GM23338 (cell line): ENCODE measurements around the gene ZNF248.
A peak's percentile ranks its signal among the peaks of the same experiment; 100 is the strongest.

ENCODE experiments used
- EZH2 ChIP-seq: fragments of 200-600 bp; sonication (generic); IDR thresholded peaks from one replicate; pipeline ENCODE4 v1.8.0; 2017; ENCODE audit warnings: antibody characterized with exemption, mild to moderate bottlenecking, low read depth; ENCODE audit not compliant: unreplicated experiment
- EZH2phosphoT487 ChIP-seq: fragments of 200-600 bp; sonication (generic); IDR thresholded peaks from one replicate; pipeline ENCODE4 v1.8.1; 2018; ENCODE audit warnings: antibody characterized with exemption; ENCODE audit not compliant: unreplicated experiment
- JUNB ChIP-seq: IDR thresholded peaks from one replicate; pipeline ENCODE4 v1.6.1; 2016; ENCODE audit warnings: antibody characterized with exemption; ENCODE audit not compliant: unreplicated experiment
- NANOG ChIP-seq: IDR thresholded peaks from 2 replicates; pipeline ENCODE4 v1.6.1; 2016; ENCODE audit warnings: antibody characterized with exemption, borderline replicate concordance
- POLR2AphosphoS5 ChIP-seq: IDR thresholded peaks from 2 replicates; pipeline ENCODE4 v1.6.1; 2016; ENCODE audit warnings: antibody characterized with exemption, low read depth
- ZNF114 ChIP-seq: fragments of 250-450 bp; sonication (Bioruptor Pico); IDR thresholded peaks from 2 replicates; pipeline ENCODE4 v1.5.0; 2020; ENCODE audit warnings: mild to moderate bottlenecking, moderate library complexity
- ZNF331 ChIP-seq: fragments of 250-450 bp; sonication (Bioruptor Pico); IDR thresholded peaks from 2 replicates; pipeline ENCODE4 v1.5.0; 2020; ENCODE audit warnings: low read depth, mild to moderate bottlenecking, moderate library complexity
- TF ChIP-seq, protein P1 (sequence below), 2 experiments: fragments of 200-600 bp in 1 of 2; sonication (generic) in 1 of 2; conservative IDR thresholded peaks; 2 replicates each; pipeline versions ENCODE4 v1.5.1 to v1.6.1; 2016 to 2017; ENCODE audit warnings: antibody characterized with exemption in 2 of 2, low read depth in 2 of 2, mild to moderate bottlenecking in 2 of 2, moderate library complexity in 1 of 2
- TF ChIP-seq, protein P2 (sequence below): IDR thresholded peaks from one replicate; pipeline ENCODE4 v1.6.1; 2018; ENCODE audit warnings: antibody characterized with exemption; ENCODE audit not compliant: unreplicated experiment

DNA sequence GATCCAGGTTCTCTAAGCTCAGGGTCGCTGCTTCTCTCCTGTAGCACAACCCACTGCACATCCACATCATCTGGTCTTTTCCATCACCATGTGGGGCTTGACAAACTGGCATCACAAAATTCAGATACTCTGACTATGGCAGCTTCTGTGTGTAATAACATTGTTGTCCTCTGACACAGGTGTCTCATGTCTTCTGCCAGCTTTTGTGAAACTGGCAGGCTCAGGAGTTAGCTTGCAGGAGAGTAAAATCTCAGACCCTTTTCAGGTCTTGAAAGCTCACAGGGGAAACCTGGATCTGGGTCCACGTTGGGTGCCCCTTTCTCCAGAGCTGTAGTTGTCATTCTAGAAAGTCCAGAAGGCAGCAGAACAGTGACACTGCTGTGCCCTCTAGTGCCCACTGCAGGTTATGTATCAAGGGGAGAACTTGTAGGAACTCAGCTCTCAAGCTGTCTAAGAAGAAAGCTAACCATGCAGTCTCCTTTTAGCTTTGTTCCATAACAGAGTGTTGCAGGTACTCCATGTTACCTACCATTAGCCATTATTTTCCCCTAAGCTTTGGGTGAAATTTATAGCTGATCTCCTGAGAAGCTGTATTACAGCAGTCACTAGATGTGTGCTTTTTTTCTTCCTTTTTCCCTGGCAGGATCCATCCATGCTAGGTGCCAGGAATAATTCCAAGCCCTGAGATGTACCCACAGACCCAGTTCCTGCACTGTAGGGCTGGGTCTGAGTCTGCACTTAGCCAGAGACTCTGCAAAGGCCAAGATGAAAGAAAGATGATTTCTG, 102.7 kb downstream of the ZNF248 start:
- TF ChIP-seq, protein P1, sequence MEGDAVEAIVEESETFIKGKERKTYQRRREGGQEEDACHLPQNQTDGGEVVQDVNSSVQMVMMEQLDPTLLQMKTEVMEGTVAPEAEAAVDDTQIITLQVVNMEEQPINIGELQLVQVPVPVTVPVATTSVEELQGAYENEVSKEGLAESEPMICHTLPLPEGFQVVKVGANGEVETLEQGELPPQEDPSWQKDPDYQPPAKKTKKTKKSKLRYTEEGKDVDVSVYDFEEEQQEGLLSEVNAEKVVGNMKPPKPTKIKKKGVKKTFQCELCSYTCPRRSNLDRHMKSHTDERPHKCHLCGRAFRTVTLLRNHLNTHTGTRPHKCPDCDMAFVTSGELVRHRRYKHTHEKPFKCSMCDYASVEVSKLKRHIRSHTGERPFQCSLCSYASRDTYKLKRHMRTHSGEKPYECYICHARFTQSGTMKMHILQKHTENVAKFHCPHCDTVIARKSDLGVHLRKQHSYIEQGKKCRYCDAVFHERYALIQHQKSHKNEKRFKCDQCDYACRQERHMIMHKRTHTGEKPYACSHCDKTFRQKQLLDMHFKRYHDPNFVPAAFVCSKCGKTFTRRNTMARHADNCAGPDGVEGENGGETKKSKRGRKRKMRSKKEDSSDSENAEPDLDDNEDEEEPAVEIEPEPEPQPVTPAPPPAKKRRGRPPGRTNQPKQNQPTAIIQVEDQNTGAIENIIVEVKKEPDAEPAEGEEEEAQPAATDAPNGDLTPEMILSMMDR (conservative IDR thresholded peaks at IDR 0.05; ENCODE audit: low read depth in 2 of 2): 0 out of 4 replicates have a peak, but pooled peaks of 1 of the 2 experiments have one; percentile 10
- TF ChIP-seq EZH2: no peak
- no peak for TF ChIP-seq POLR2AphosphoS5
- TF ChIP-seq JUNB: no peak
- TF ChIP-seq ZNF331: no peak
- TF ChIP-seq EZH2phosphoT487: no peak
- no peak for TF ChIP-seq ZNF114 (CRISPR knock-in tag)
- TF ChIP-seq, protein P2, sequence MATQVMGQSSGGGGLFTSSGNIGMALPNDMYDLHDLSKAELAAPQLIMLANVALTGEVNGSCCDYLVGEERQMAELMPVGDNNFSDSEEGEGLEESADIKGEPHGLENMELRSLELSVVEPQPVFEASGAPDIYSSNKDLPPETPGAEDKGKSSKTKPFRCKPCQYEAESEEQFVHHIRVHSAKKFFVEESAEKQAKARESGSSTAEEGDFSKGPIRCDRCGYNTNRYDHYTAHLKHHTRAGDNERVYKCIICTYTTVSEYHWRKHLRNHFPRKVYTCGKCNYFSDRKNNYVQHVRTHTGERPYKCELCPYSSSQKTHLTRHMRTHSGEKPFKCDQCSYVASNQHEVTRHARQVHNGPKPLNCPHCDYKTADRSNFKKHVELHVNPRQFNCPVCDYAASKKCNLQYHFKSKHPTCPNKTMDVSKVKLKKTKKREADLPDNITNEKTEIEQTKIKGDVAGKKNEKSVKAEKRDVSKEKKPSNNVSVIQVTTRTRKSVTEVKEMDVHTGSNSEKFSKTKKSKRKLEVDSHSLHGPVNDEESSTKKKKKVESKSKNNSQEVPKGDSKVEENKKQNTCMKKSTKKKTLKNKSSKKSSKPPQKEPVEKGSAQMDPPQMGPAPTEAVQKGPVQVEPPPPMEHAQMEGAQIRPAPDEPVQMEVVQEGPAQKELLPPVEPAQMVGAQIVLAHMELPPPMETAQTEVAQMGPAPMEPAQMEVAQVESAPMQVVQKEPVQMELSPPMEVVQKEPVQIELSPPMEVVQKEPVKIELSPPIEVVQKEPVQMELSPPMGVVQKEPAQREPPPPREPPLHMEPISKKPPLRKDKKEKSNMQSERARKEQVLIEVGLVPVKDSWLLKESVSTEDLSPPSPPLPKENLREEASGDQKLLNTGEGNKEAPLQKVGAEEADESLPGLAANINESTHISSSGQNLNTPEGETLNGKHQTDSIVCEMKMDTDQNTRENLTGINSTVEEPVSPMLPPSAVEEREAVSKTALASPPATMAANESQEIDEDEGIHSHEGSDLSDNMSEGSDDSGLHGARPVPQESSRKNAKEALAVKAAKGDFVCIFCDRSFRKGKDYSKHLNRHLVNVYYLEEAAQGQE: no peak
- no peak for TF ChIP-seq NANOG
